Subcutaneous adipose tissue (tissue), 4 donors: ENCODE data around the gene KISS1R. TPM values are rescaled to one million over a fixed set of nuclear protein-coding genes. Genes with fewer than 3 reads are reported as not detected.

Experiments used
- total RNA-seq, 4 donors: library from RNA; depleted of rRNA; stranded (reverse); fragments of >200 nt; gene quantifications; one replicate each; pipeline ENCODE4 v1.1.0, GENCODE V29; 2016
- TF ChIP-seq, protein P1 (sequence below): fragments of 450-650 bp; IDR thresholded peaks from one replicate; pipeline ENCODE4 v1.5.1; 2016; ENCODE audit warnings: low read depth, mild to moderate bottlenecking, control low read depth, antibody characterized with exemption, moderate library complexity

KISS1R gene
- not detected for total RNA-seq

DNA sequence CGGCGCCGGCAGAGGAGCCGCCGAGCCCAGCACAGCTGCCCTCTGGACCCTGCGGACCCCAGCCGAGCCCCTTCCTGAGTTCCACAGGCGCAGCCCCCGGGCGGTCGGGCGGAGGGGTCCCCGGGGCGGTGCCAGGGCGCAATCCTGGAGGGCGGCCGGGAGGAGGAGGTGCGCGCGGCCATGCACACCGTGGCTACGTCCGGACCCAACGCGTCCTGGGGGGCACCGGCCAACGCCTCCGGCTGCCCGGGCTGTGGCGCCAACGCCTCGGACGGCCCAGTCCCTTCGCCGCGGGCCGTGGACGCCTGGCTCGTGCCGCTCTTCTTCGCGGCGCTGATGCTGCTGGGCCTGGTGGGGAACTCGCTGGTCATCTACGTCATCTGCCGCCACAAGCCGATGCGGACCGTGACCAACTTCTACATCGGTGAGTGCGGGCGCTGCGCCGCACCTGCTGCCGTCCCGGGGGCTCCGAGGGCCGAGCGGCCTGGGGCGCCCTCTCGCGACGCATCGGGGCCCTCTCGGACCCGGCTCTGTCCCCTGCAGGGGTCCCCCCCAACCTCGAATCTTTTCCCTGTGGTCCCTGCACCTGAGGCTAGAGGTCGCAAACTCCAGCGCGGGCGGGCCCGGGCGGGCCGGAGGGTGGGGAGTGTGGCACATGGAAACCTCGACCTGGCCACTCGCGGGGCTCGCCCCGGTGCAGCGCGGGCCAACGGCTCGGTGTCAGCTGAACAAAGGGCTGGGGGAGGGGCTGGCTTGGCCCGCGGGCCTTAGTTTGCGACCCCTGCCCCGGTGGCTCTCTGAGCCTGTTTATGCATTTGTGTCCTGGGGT, at the start of gene KISS1R:
Gene KISS1R, plus strand, starts transcription at position 11 of the 829 bp plus-strand sequence. Its CDS starts 170 bp downstream, at position 181.
- TF ChIP-seq, protein P1, sequence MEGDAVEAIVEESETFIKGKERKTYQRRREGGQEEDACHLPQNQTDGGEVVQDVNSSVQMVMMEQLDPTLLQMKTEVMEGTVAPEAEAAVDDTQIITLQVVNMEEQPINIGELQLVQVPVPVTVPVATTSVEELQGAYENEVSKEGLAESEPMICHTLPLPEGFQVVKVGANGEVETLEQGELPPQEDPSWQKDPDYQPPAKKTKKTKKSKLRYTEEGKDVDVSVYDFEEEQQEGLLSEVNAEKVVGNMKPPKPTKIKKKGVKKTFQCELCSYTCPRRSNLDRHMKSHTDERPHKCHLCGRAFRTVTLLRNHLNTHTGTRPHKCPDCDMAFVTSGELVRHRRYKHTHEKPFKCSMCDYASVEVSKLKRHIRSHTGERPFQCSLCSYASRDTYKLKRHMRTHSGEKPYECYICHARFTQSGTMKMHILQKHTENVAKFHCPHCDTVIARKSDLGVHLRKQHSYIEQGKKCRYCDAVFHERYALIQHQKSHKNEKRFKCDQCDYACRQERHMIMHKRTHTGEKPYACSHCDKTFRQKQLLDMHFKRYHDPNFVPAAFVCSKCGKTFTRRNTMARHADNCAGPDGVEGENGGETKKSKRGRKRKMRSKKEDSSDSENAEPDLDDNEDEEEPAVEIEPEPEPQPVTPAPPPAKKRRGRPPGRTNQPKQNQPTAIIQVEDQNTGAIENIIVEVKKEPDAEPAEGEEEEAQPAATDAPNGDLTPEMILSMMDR = no peak

DNA sequence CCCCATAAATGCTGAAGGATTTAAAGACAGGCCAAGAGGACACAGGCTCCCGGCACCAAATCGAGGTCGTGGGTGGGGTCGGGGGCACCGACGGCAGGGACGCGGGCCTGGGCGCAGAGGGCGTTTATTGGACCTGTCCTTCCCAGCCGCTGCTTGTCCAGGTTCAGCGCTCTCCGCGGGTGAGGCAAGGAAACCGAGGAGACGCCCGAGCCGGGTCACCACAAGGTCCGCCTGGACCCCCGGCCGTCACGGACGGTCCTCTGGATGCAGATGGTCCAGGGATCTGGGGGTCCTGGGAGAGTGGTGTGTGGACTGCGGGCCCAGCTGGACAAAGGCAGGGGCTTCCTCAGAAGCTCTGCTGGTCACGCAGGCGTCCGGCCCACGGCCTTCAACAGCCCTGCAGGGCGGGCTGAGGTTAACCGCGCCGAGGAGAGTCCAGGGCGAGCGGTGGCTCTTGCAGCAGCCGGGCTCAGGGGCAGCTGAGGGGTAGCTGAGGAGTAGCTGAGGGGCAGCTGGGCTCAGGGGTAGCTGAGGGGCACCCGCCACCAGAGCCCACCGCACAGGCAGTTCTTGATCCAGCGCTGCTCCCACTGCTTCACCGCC, 49.2 kb upstream of the KISS1R start:
- TF ChIP-seq, protein P1 = no peak

DNA sequence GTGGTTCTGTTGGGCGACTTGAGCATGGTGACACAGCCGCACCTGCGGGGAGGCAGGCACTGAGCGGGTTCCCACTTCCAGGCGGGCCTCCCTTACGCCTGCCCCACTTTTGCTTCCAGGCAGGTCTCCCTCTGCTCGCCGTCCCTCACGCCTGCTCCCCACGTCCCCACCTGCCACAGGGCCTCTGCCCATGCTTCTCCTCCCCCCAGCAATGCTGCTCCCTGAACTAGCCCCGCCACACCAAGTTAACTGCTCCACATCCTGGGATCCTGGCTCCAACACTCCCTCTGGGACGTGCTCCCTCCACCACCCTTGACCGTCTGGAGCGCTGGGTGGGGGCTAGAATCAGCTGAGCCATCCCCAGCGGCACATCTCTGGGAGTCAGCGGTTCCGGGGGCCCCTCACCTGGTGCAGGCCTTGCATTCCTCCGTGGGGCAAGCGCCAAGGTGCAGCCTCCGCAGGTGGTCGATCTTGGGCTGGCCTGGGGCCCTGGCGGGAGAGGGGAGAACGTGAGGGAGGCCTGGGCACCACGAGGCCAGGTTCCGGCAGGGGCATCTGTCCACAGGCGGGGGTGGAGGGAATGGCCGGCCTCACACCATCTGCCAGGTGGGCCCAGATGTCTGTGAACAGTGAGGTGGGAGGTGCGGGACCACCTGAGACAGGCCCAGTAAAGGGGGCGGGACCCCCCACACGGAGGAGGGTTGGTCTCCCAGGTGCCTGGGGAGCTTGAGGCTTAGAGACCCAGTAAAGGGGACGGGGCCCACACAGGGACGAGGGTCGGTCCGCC, 48.5 kb upstream of the KISS1R start:
- TF ChIP-seq, protein P1 = no peak

DNA sequence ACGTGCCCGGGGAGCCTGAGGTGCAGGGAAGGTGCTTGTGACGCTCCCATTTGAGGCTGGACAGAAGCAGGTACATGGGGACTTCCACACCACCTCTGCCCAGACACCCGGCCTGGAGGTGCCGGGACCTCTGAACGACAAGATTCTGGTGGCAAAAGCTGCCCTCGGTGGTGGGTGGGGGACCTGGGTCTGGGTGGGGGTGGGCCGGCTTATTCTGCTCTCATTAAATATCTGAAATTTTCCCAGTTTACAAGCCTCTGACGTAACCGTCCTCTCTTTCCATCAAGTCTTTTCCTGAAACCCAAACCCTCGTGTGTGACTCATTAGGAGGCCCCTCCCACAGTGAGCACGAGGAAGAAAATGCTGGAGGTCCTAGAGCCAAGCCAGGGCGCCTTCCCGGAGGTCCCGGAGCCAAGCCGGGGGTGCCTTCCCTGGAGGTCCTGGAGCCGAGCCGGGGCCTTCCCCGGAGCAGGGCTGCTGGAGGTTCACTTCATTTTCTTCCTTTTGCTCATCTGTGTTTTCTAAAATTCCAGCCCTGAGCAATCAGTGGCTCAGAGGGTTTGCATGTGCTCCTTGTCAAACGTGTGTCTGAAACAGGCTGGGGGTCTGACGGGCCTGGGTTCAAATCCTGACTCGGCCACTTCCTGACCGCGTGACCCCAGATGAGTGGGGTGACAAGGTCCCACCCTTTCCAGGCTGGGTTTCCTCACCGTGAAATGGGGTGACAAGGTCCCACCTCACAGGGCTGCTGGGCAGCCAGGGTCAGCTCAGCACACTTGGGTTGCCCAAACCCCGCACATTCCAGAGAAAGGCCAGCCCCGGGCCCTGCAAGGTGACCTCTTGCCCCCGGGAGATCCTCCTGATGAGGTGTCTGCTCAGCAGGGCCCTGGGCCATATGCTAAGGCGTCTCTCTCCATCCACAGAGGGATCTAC, 47.6 kb upstream of the KISS1R start:
- TF ChIP-seq, protein P1 = no peak

DNA sequence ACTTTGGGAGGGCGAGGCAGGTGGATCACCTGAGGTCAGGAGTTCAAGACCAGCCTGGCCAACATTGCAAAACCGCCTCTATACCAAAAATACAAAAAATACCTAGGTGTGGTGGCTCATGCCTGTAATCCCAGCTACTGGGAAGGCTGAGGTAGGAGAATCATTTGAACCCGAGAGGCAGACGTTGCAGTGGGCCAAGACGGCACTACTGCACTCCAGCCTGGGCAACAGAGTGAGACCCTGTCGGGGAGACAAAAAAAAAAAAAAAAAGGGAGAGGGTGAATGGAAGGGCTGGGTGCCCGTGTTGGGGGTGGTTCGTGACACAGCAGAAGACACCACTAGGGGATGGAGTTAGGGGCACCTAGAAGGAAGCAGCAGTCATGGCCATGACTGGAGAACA, 46.8 kb upstream of the KISS1R start:
- TF ChIP-seq, protein P1 = no peak

DNA sequence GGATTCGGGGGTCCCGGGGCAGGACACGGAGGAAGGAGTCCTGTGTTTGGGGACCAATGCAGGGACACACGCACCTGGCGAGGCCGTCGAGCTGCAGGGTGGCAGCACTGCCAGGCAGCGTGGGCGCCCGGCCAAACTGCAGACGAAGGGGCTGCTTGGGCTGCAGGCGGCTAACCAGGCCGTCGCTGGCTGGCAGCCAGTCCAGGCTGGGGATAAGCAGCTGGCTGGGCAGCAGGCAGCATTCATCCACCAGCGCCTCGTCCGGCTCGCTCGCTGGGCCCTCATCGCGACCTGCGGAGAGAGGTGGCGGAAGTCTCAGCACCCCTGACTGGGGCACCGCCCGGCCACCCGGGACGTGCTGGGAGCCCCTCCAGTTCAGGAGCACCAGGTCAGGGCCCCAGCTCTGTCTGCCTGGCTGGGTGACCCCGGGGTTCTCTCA, 46.2 kb upstream of the KISS1R start:
- TF ChIP-seq, protein P1 = no peak
